GM04503 (cell line): ENCODE results near the gene PTS.

ENCODE experiments used
- DNase-seq: peaks from one replicate; pipeline ENCODE4 v3.0.0-alpha.2; 2012; ENCODE audit warnings: low read depth

Gene PTS

GRCh38 chr11:112221274-112221835 is 4.9 kb upstream of the PTS start:
- no peak for DNase-seq

- no peak for DNase-seq
Measured at GRCh38 chr11:112222303-112222702, 3.9 kb upstream of the PTS start.

GRCh38 chr11:112223121-112223520 is 3.1 kb upstream of the PTS start:
- no peak for DNase-seq

- no peak for DNase-seq
Measured at GRCh38 chr11:112223754-112224532, 2.3 kb upstream of the PTS start.

GRCh38 chr11:112225753-112226061 is 521 bp upstream of the PTS start:
- DNase-seq: no peak

GRCh38 chr11:112226831-112227401 is 688 bp downstream of the PTS start:
- no peak for DNase-seq

- DNase-seq: no peak
Measured at GRCh38 chr11:112227471-112227870, 1.2 kb downstream of the PTS start.

- DNase-seq: no peak
Measured at GRCh38 chr11:112228706-112229105, 2.5 kb downstream of the PTS start.

- DNase-seq: no peak
Measured at GRCh38 chr11:112229159-112229558, 2.9 kb downstream of the PTS start.

GRCh38 chr11:112229746-112230433 is 3.7 kb downstream of the PTS start:
- DNase-seq: peak; percentile 93

- DNase-seq: no peak
Measured at GRCh38 chr11:112231952-112232351, 5.7 kb downstream of the PTS start.

GRCh38 chr11:112235750-112236390 is 9.6 kb downstream of the PTS start:
- DNase-seq: no peak

- DNase-seq: no peak
Measured at GRCh38 chr11:112237451-112237850, 11.2 kb downstream of the PTS start.

- no peak for DNase-seq
Measured at GRCh38 chr11:112238041-112238440, 11.8 kb downstream of the PTS start.

GRCh38 chr11:112241486-112241885 is 15.3 kb downstream of the PTS start:
- peak; percentile 58 for DNase-seq

GRCh38 chr11:112247201-112247600 is 21.0 kb downstream of the PTS start:
- no peak for DNase-seq

GRCh38 chr11:112248201-112248600 is 22.0 kb downstream of the PTS start:
- DNase-seq: no peak

- DNase-seq: no peak
Measured at GRCh38 chr11:112249871-112250610, 23.8 kb downstream of the PTS start.

- DNase-seq: no peak
Measured at GRCh38 chr11:112253605-112254242, 27.5 kb downstream of the PTS start.

- no peak for DNase-seq
Measured at GRCh38 chr11:112255067-112255720, 29.0 kb downstream of the PTS start.

GRCh38 chr11:112260490-112260889 is 34.3 kb downstream of the PTS start, which contains the start of gene PLET1:
PLET1 (minus strand) TSS chr11:112260860; CDS start chr11:112260589, 271 bp downstream.
- no peak for DNase-seq
